Measurements from ENCODE around the gene SON. TPM values are rescaled to one million over a fixed set of nuclear protein-coding genes. Genes with fewer than 3 reads are reported as not detected.

Gene SON
- total and polyA plus RNA-seq, 2 of the 13 experiments (the other 11 are each of a cell fraction or from before 2014, with no cell fraction given) = 61.3 to 78.3 TPM

DNA sequence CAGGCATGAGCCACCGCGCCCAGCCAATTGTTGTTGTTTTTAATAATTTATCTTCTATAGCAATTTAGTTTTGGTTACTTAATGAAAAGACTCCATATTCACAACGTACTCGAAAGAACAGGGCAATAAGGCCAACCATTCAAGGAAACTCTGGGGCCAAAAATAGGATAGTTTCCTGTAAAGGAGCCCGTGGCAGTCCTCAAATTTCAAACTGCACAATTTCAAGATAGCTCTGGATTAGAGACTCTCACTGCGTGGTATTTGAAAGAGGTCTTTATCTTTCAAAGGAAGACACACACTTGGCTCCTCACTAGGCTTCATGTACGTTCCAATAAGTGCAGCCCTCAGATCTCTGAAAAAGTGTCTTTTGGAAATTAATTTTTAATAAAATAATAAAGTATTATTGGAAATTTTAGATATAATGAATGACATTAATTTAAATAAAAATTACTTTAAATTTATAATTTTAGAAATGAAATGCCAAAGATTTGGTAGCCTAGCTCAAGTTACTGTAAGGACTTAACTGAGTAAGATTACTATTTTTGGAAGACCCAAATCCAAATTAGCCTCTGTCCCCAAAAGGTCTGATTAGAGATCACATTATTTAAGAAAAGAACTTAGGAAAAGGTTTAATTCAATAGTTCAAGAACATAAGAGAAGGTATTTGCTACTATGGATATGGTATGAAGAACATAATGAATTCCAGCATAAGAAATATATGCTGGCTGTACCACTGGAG, 68.3 kb downstream of the SON start:
- Histone ChIP-seq H3K27ac (ENCODE audit: extremely low read length, insufficient read depth, low read length) (no peak overlapping the region), H3K79me2 (ENCODE audit: insufficient read depth, low read length) (no peaks in the 10 kb centered on the region), H3K9ac (ENCODE audit: insufficient read depth, low read depth, low read length) (no peak overlapping the region), H3K9me3 (ENCODE audit: low read length) (no peaks in the 10 kb centered on the region), H3K4me3 (replicated peaks in 1 of 3; ENCODE audit: insufficient read depth in 1 of 3, low read depth in 2 of 3, low read length in 3 of 3) (no peak overlapping the region), H2AFZ (ENCODE audit: low read length) (no peak overlapping the region), H3K27me3 (ENCODE audit: control insufficient read depth in 1 of 2, insufficient read depth in 2 of 2, low read length in 2 of 2) (no peaks in the 10 kb centered on the region), H4K20me1 (ENCODE audit: insufficient read depth, low read length) (no peaks in the 10 kb centered on the region), H3K36me3 (replicated peaks in 1 of 2; ENCODE audit: control insufficient read depth in 1 of 2, insufficient read depth in 2 of 2, low read length in 2 of 2) (peaks cover 4 to 10% of the 10 kb centered on the region in 2 experiments; a peak in 2 of 5 replicates), H3K4me1 (ENCODE audit: insufficient read depth, low read length) (no peaks in the 10 kb centered on the region), H3K4me2 (ENCODE audit: low read depth, low read length) (no peak overlapping the region)
- intact Hi-C loops (cut with micrococcal nuclease; ENCODE audit: unreplicated experiment) (no loop called here), in situ Hi-C loops (cut with HindIII; ENCODE audit: extremely low pct_ligation_motif_present, low pct_unique_long_range_greater_than_20kb) (no loop called here)
- CTCF ChIA-PET (ENCODE audit: low intra/inter-chr PET ratio, low total read pairs) = no interaction called here
- no peak for DNase-seq (ENCODE audit: low spot score)
- FAIRE-seq = no peak
- WGBS (ENCODE audit: low lambda C conversion rate) = 97% methylated on average over 7 of the region's 7 CpGs
- no TSS peak for BruUV-seq (replicated peaks)
- no peak for ATAC-seq
- POLR2A ChIA-PET = no interaction called here
- TF ChIP-seq RFX1 (IDR thresholded peaks at IDR 0.05) (no peak), FOXA1 (IDR thresholded peaks at IDR 0.05) (no peak), FOXA1 (CRISPR knock-in tag; IDR thresholded peaks at IDR 0.05) (no peak), NR2F2 (IDR thresholded peaks at IDR 0.05; ENCODE audit: borderline replicate concordance, low read depth) (no peak), ZNF468 (CRISPR knock-in tag; IDR thresholded peaks at IDR 0.05) (no peak), SIN3A (IDR thresholded peaks at IDR 0.05; ENCODE audit: borderline replicate concordance, low read depth, low read length) (no peak), HHEX (CRISPR knock-in tag; IDR thresholded peaks at IDR 0.05) (no peak), REL (CRISPR knock-in tag; conservative IDR thresholded peaks at IDR 0.05) (no peak)
- TF ChIP-seq, protein P1, sequence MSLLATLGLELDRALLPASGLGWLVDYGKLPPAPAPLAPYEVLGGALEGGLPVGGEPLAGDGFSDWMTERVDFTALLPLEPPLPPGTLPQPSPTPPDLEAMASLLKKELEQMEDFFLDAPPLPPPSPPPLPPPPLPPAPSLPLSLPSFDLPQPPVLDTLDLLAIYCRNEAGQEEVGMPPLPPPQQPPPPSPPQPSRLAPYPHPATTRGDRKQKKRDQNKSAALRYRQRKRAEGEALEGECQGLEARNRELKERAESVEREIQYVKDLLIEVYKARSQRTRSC (CRISPR knock-in tag; IDR thresholded peaks at IDR 0.05; ENCODE audit: low read depth) = no peak
- TF ChIP-seq, protein P2, sequence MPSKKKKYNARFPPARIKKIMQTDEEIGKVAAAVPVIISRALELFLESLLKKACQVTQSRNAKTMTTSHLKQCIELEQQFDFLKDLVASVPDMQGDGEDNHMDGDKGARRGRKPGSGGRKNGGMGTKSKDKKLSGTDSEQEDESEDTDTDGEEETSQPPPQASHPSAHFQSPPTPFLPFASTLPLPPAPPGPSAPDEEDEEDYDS (CRISPR knock-in tag; IDR thresholded peaks at IDR 0.05) = no peak
- TF ChIP-seq, protein P3, sequence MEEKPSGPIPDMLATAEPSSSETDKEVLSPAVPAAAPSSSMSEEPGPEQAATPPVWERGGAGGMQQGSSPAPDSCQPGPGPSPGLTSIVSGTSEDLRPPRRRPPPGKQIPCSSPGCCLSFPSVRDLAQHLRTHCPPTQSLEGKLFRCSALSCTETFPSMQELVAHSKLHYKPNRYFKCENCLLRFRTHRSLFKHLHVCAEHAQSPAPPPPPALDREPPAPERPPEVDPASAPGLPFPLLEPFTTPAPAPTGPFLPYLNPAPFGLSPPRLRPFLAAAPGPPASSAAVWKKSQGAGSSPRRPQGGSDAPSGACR (CRISPR knock-in tag; IDR thresholded peaks at IDR 0.05) = no peak
- TF ChIP-seq, protein P4, sequence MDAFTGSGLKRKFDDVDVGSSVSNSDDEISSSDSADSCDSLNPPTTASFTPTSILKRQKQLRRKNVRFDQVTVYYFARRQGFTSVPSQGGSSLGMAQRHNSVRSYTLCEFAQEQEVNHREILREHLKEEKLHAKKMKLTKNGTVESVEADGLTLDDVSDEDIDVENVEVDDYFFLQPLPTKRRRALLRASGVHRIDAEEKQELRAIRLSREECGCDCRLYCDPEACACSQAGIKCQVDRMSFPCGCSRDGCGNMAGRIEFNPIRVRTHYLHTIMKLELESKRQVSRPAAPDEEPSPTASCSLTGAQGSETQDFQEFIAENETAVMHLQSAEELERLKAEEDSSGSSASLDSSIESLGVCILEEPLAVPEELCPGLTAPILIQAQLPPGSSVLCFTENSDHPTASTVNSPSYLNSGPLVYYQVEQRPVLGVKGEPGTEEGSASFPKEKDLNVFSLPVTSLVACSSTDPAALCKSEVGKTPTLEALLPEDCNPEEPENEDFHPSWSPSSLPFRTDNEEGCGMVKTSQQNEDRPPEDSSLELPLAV (CRISPR knock-in tag; conservative IDR thresholded peaks at IDR 0.05; ENCODE audit: low read depth) = no peak
- TF ChIP-seq, protein P5, sequence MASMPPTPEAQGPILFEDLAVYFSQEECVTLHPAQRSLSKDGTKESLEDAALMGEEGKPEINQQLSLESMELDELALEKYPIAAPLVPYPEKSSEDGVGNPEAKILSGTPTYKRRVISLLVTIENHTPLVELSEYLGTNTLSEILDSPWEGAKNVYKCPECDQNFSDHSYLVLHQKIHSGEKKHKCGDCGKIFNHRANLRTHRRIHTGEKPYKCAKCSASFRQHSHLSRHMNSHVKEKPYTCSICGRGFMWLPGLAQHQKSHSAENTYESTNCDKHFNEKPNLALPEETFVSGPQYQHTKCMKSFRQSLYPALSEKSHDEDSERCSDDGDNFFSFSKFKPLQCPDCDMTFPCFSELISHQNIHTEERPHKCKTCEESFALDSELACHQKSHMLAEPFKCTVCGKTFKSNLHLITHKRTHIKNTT (CRISPR knock-in tag; IDR thresholded peaks at IDR 0.05) = no peak
- TF ChIP-seq, protein P6, sequence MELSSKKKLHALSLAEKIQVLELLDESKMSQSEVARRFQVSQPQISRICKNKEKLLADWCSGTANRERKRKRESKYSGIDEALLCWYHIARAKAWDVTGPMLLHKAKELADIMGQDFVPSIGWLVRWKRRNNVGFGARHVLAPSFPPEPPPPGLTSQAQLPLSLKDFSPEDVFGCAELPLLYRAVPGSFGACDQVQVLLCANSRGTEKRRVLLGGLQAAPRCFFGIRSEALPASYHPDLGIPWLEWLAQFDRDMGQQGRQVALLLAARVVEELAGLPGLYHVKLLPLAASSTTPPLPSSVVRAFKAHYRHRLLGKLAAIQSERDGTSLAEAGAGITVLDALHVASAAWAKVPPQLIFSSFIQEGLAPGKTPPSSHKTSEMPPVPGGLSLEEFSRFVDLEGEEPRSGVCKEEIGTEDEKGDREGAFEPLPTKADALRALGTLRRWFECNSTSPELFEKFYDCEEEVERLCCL (CRISPR knock-in tag; IDR thresholded peaks at IDR 0.05; ENCODE audit: borderline replicate concordance) = no peak
- TF ChIP-seq, protein P7, sequence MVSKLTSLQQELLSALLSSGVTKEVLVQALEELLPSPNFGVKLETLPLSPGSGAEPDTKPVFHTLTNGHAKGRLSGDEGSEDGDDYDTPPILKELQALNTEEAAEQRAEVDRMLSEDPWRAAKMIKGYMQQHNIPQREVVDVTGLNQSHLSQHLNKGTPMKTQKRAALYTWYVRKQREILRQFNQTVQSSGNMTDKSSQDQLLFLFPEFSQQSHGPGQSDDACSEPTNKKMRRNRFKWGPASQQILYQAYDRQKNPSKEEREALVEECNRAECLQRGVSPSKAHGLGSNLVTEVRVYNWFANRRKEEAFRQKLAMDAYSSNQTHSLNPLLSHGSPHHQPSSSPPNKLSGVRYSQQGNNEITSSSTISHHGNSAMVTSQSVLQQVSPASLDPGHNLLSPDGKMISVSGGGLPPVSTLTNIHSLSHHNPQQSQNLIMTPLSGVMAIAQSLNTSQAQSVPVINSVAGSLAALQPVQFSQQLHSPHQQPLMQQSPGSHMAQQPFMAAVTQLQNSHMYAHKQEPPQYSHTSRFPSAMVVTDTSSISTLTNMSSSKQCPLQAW (CRISPR knock-in tag; IDR thresholded peaks at IDR 0.05) = no peak

All from HepG2 (cell line).